HG03135 (cell line): ENCODE data around the gene TMEM245.
"Not testable (repeated sequence)": the region's sequence is repeated elsewhere in the genome, so short reads cannot be mapped to it uniquely, and the experiment has no call there.

Source experiments
- ATAC-seq: cut with Tn5 transposase; IDR thresholded peaks from one replicate; pipeline ENCODE4 v1.9.1; 2021; ENCODE audit warnings: mild to moderate bottlenecking, moderate library complexity; ENCODE audit not compliant: unreplicated experiment

The TMEM245 gene

DNA sequence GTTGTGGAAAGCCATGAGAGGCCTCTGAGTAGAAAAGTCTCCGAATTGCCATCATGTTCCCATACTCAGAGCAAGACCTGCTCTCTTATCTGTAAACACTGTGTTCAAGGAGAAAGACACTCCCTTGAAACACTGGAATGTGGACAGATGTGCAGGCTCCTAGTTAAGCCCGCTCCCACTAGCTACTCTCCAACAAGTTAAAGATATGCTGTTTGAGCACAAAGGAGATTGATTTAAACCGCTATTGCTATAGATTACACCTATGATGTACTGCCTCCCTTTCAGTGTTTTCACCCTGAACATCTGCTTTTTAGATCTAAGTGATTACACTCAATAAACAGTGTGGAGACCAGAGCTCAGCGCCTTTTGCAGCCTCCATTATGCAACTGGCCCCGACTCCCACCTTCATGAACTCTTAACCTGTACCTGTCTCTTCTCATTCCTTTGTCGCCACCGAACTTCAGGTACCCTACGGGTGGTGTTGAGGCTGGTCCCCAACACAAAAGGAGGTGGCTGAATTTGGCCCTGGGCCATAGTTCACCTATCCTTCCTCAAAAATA is 47.5 kb downstream of the TMEM245 start:
- ATAC-seq: no peak

DNA sequence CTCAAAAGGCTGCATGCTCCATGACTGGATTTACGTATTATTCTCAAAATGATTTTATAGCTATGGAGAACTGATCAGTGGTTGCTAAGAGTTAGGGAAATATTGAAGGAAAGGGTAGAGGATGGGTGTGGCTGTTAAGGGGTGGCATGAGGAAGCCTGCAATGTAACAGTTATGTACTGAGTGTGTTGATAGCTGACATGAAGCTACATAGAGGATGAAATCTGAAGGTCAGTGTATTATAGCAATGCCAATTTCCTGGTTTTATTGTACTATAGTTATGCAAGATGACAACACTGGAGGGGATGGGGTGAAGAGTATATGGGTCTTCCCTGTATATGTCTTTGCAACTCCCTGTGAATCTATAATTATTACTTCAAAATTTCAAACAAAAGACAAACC is 51.0 kb downstream of the TMEM245 start:
- no peak for ATAC-seq

- no peak for ATAC-seq
Measured at GRCh38 chr9:109064963-109065702, 54.6 kb downstream of the TMEM245 start.

DNA sequence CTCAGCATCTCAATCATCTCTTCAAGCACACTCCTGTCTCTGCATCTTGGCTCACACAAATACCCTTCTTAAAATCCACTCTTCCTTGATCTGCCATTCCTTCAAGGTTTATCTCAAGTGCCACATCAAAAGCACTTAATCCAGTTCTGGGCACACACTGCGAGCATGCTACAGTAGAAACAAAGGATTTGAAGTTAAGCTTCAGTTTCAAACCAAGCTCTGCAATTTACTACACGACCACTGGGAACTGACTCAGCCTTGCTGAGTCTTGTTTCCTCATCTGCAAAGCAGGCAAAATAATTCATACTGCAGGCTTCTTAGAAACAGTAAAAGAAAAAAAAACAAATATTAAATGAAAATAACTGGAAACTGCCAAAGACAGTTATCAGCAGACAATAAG is 56.0 kb downstream of the TMEM245 start:
- no peak for ATAC-seq

GRCh38 chr9:109062543-109062942 is 57.2 kb downstream of the TMEM245 start:
- ATAC-seq: no peak

GRCh38 chr9:109060191-109060590 is 59.6 kb downstream of the TMEM245 start:
- ATAC-seq: no peak

DNA sequence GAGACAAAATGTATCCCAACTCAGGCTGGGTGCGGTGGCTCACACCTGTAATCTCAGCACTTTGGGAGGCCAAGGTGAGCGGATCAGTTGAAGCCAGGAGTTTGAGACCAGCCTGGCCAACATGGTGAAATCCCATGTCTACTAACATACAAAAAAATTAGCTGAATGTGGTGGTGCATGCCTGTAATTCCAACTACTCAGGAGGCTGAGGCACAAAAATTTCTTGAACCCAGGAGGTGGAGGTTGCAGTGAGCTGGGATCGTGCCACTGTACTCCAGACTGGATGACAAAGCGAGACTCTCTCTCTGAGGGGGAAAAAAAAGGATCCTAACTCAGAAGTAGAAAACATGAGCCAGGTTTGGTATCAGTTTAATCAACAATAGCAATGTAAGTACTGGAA is 66.6 kb downstream of the TMEM245 start:
- not testable (repeated sequence) for ATAC-seq

- ATAC-seq: no peak
Measured at GRCh38 chr9:109052416-109052815, 67.3 kb downstream of the TMEM245 start.

GRCh38 chr9:109051733-109052132 is 68.0 kb downstream of the TMEM245 start:
- no peak for ATAC-seq

GRCh38 chr9:109050444-109050843 is 69.3 kb downstream of the TMEM245 start:
- no peak for ATAC-seq

DNA sequence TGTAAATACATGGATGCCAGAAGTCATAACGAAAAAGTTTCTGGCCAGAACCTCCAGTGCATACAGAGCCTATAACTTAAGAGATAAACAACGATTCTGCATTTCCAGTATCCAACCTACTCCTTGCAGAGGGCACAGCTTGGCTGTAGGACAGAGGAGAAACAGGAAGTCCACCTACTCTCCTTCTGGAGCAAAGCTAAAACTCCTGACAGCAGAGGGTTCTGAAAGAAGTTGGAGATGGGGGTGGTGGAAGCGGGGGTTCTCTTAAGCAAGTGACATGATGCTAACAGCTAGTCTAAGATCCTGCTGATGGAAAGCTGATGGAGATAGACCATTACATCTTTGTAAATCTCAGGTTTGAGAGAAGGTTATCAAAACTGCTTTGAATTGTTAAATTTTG is 70.9 kb downstream of the TMEM245 start:
- ATAC-seq: no peak

- ATAC-seq: no peak
Measured at GRCh38 chr9:109047259-109047658, 72.5 kb downstream of the TMEM245 start.

- ATAC-seq: no peak
Measured at GRCh38 chr9:109046346-109046745, 73.4 kb downstream of the TMEM245 start.

- no peak for ATAC-seq
Measured at GRCh38 chr9:109043578-109043977, 76.2 kb downstream of the TMEM245 start.

GRCh38 chr9:109040571-109040970 is 79.2 kb downstream of the TMEM245 start:
- no peak for ATAC-seq

DNA sequence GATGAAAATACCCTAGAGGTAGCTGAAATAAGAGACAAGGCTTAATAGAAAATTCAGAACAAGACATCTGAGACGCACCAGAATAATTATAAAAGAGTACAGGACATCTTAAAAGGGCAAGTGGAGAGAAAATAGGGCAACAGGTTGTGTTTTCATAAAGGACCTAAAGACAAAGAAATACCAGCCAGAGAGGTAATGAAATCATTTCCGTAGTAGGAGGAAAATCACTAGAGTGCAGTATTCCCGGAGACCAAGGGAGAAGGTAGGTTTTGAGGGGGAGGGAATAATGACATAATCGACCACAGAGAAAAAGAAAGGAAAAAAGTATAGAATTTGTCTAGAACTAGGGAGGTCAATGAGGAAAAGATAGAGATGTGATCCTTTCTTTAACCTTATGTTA is 80.2 kb downstream of the TMEM245 start:
- no peak for ATAC-seq

DNA sequence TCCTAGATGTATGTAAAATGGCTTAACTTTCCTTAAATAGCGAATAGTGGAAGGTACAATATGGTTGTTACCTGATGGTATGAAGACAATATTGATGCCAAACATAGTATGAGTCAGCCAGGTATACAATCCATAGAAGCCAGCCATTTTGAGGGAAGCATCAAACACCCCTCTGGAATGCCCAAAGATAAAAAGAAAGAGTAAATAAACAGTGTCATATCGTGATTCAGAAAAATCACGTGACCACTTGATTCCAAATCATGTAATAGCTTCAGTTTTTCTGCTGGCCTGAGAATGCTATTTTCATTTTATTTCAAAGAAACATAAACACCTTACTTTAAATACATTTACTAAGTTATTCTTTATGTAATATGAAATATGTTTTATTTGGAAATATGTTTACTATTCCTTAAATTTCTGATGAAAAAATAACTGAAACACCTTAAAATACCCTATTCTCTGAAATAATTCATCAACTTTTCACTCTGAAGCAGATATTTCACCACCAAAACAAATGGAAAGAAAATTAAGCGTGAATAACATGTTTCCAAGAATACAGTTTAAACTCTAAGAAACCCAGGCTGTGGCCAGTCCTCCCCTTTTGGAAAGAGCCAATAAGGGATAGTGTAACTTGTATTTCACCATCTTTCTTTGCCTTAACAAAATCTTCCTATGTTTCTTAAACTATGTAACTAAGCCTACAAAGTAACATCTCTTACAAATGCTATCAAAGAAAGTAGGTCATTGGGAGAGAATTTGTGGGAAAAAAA is 81.6 kb downstream of the TMEM245 start:
- ATAC-seq: no peak

- ATAC-seq: no peak
Measured at GRCh38 chr9:109036744-109037680, 82.7 kb downstream of the TMEM245 start.

- ATAC-seq: no peak
Measured at GRCh38 chr9:109035684-109036423, 83.9 kb downstream of the TMEM245 start.
